Head of caudate nucleus (tissue), 42 donors: ENCODE results near the gene SRRM1.
"Not testable (repeated sequence)": the region's sequence is repeated elsewhere in the genome, so short reads cannot be mapped to it uniquely, and the experiment has no call there.

Experiments
- DNase-seq, 42 donors: peaks; one replicate each; pipeline versions ENCODE4 v3.0.0 to v3.0.0-alpha.2; 2020 to 2021; ENCODE audit warnings: mixed read lengths in 7 of 42
- intact Hi-C: fragments of 100-400 bp; cut with DNase I; formaldehyde crosslinking; loops from one replicate; pipeline ENCODE4 v1.15.0; 2022

Gene SRRM1

GRCh38 chr1:24705260-24706073 lies 62.4 kb downstream of the SRRM1 start:
- intact Hi-C loops = loop anchor here (2.0 kb wide), 1 partner anchor 39 kb away; the partner anchor contains the start of gene CLIC4
- DNase-seq = peak; percentile 62 to 94 (median 87)

GRCh38 chr1:24706074-24706389 lies 62.9 kb downstream of the SRRM1 start:
- intact Hi-C loops, DNase-seq: not testable (repeated sequence)

GRCh38 chr1:24707687-24708086 lies 64.6 kb downstream of the SRRM1 start:
- intact Hi-C loops = no loop called here
- no peak for DNase-seq

GRCh38 chr1:24708938-24709337 lies 65.8 kb downstream of the SRRM1 start:
- intact Hi-C loops = no loop called here
- no peak for DNase-seq

- intact Hi-C loops = loop anchor here (10.0 kb wide), 1 partner anchor 65 kb away; the partner anchor contains the start of gene SRRM1
- no peak for DNase-seq
Observed at GRCh38 chr1:24709791-24710441, 66.8 kb downstream of the SRRM1 start.

- intact Hi-C loops = loop anchor here (10.0 kb wide), 1 partner anchor 67 kb away; the partner anchor contains the start of gene SRRM1
- no peak for DNase-seq
Observed at GRCh38 chr1:24711329-24711728, 68.2 kb downstream of the SRRM1 start.

- intact Hi-C loops = loop anchor here (10.0 kb wide), 1 partner anchor 68 kb away; the partner anchor contains the start of gene SRRM1
- DNase-seq = no peak
Observed at GRCh38 chr1:24713176-24713575, 70.1 kb downstream of the SRRM1 start.

GRCh38 chr1:24713736-24714135 lies 70.6 kb downstream of the SRRM1 start:
- intact Hi-C loops = loop anchor here (10.0 kb wide), 1 partner anchor 69 kb away; the partner anchor contains the start of gene SRRM1

GRCh38 chr1:24714859-24715520 lies 71.9 kb downstream of the SRRM1 start:
- DNase-seq = peak; percentile 79 to 97 (median 90)
- intact Hi-C loops = loop anchor here (1.0 to 10.0 kb wide), 2 partner anchors 30 to 70 kb away; partner anchors contain the start of genes CLIC4 and SRRM1

More at GRCh38 chr1:24713736-24714135, 70.6 kb downstream of the SRRM1 start:
- no peak for DNase-seq

GRCh38 chr1:24715658-24716057 lies 72.6 kb downstream of the SRRM1 start:
- intact Hi-C loops = loop anchor here (1.0 to 10.0 kb wide), 2 partner anchors 30 to 71 kb away; partner anchors contain the start of genes CLIC4 and SRRM1
- no peak for DNase-seq

- DNase-seq = peak; percentile 71 to 97 (median 90)
- intact Hi-C loops = loop anchor here (10.0 kb wide), 1 partner anchor 73 kb away; the partner anchor contains the start of gene SRRM1
Observed at GRCh38 chr1:24717887-24718650, 75.0 kb downstream of the SRRM1 start.

GRCh38 chr1:24720152-24720551 lies 77.0 kb downstream of the SRRM1 start:
- peak in 12 of 42 donors; percentile 5 to 81 (median 53) for DNase-seq
- intact Hi-C loops = no loop called here

GRCh38 chr1:24721533-24721932 lies 78.4 kb downstream of the SRRM1 start:
- DNase-seq = no peak
- intact Hi-C loops = no loop called here

- intact Hi-C loops, DNase-seq: not testable (repeated sequence)
Observed at GRCh38 chr1:24722073-24723035, 79.3 kb downstream of the SRRM1 start.
